PC-3 (cell line): ENCODE measurements around the gene SH3PXD2B. TPM values are rescaled to one million over a fixed set of nuclear protein-coding genes. Genes with fewer than 3 reads are reported as not detected.

ENCODE experiments used
- ATAC-seq: fragments of 200-7000 bp; cut with Tn5 transposase; 2 replicates; pipeline ENCODE4 v1.9.1; 2020; ENCODE audit warnings: mild to moderate bottlenecking, moderate library complexity
- BruUV-seq: library from RNA; stranded (reverse); fragments of 400-500 nt; replicated peaks from 2 replicates; lab custom pipeline; 2021; lab: Mats Ljungman, UMichigan
- CTCF ChIA-PET: fragments of 300-600 bp; sonication (Branson Sonifier 250); formaldehyde crosslinking; loops from one replicate; lab custom pipeline; 2022; ENCODE audit warnings: antibody characterized with exemption; lab: Charles Lee
- POLR2A ChIA-PET: fragments of 300-600 bp; sonication (Branson Sonifier 250); formaldehyde crosslinking; loops from one replicate; lab custom pipeline; 2022; ENCODE audit warnings: antibody characterized with exemption; ENCODE audit not compliant: unreplicated experiment; lab: Charles Lee
- DNase-seq: peaks from one replicate; pipeline ENCODE4 v3.0.0-alpha.2; 2015
- H2AFZ ChIP-seq: fragments of 300-600 bp; sonication (generic); 2 replicates; pipeline ENCODE4 v1.6.0; 2016; ENCODE audit warnings: antibody characterized with exemption, low read length
- H3F3A ChIP-seq: fragments of 300-600 bp; sonication (generic); one replicate; pipeline ENCODE4 v1.6.0; 2017; ENCODE audit warnings: antibody characterized with exemption, low read length, control low read depth, mild to moderate bottlenecking; ENCODE audit not compliant: unreplicated experiment
- H3K27ac ChIP-seq: fragments of 300-600 bp; sonication (generic); 2 replicates; pipeline ENCODE4 v1.5.1; 2016; ENCODE audit warnings: mild to moderate bottlenecking, low read length
- H3K27me3 ChIP-seq: fragments of 300-600 bp; sonication (generic); 2 replicates; pipeline ENCODE4 v1.6.1; 2016; ENCODE audit warnings: low read length, mixed read lengths
- H3K36me3 ChIP-seq: fragments of 300-600 bp; sonication (generic); 2 replicates; pipeline ENCODE4 v1.6.1; 2016; ENCODE audit warnings: low read depth, mixed run types, low read length, mixed read lengths
- H3K4me1 ChIP-seq: fragments of 300-600 bp; sonication (generic); 2 replicates; pipeline ENCODE4 v1.5.1; 2016; ENCODE audit warnings: low read length; ENCODE audit not compliant: insufficient read depth
- H3K4me2 ChIP-seq: fragments of 300-600 bp; sonication (generic); 2 replicates; pipeline ENCODE4 v1.6.0; 2016; ENCODE audit warnings: low read length
- H3K4me3 ChIP-seq: fragments of 300-600 bp; sonication (generic); 2 replicates; pipeline ENCODE4 v1.5.1; 2016; ENCODE audit warnings: mild to moderate bottlenecking, low read length, mixed read lengths
- H3K79me2 ChIP-seq: fragments of 300-600 bp; sonication (generic); 2 replicates; pipeline ENCODE4 v1.6.1; 2017; ENCODE audit warnings: low read length, mixed read lengths
- H3K9ac ChIP-seq: fragments of 300-600 bp; sonication (generic); 2 replicates; pipeline ENCODE4 v1.6.0; 2016; ENCODE audit warnings: mild to moderate bottlenecking, low read length
- H3K9me2 ChIP-seq: fragments of 300-600 bp; sonication (generic); replicated peaks from 2 replicates; pipeline ENCODE4 v1.6.1; 2016; ENCODE audit warnings: mixed run types, low read length, mixed read lengths
- H3K9me3 ChIP-seq: fragments of 300-600 bp; sonication (generic); 2 replicates; pipeline ENCODE4 v1.6.1; 2016; ENCODE audit warnings: low read length, mixed read lengths
- H4K20me1 ChIP-seq: fragments of 300-600 bp; sonication (generic); 2 replicates; pipeline ENCODE4 v1.6.1; 2016; ENCODE audit warnings: low read length, mixed read lengths
- EZH2 ChIP-seq: fragments of 300-600 bp; sonication (generic); IDR thresholded peaks from one replicate; pipeline ENCODE4 v1.6.1; 2017; ENCODE audit warnings: antibody characterized with exemption, mild to moderate bottlenecking, low read length; ENCODE audit not compliant: unreplicated experiment
- EZH2phosphoT487 ChIP-seq: fragments of 300-600 bp; sonication (generic); IDR thresholded peaks from 2 replicates; pipeline ENCODE4 v1.6.1; 2018; ENCODE audit warnings: mild to moderate bottlenecking, antibody characterized with exemption, low read length, borderline replicate concordance
- intact Hi-C: fragments of 100-400 bp; cut with micrococcal nuclease; formaldehyde crosslinking; loops from 2 replicates; pipeline ENCODE4 v1.9.0; 2023
- total RNA-seq: library from RNA; depleted of rRNA; stranded (reverse); fragments of >200 nt; gene quantifications from 2 replicates; pipeline ENCODE4 v1.2.3, GENCODE V29; 2014
- TF ChIP-seq, protein P1 (sequence below): fragments of 300-600 bp; sonication (generic); conservative IDR thresholded peaks from 2 replicates; pipeline ENCODE4 v1.5.1; 2017; ENCODE audit warnings: antibody characterized with exemption, low read depth, mild to moderate bottlenecking, low read length

Gene SH3PXD2B
- total RNA-seq, 1 experiment from 2014 or later: 9.8 TPM

DNA sequence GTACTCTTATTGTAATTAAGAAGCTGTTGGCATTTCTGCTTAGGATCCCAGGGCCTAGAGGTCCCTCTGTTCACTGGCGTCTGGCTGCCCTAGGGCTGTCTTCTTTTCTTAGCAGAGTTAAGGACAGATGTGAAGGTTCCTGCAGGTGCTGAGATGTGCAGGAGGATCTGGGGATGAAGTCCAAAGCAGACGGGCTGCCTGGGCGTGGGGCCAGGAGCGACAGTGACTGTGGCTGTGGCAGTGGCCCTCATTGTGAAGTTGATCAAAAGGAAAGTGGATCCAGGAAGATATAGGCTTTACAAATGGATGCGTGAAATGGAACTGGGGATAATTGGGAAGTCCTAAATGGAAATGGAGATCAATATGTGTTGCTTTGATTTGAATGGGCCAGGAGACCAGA is 19.1 kb upstream of the SH3PXD2B start:
- DNase-seq (no peak), ATAC-seq (no peak)
- ChIA-PET CTCF (interaction anchor here (0.6 kb wide), 1 partner anchor 334 kb away, joined by 9 read pairs; no protein-coding TSS in a partner anchor), POLR2A (no interaction called here)
- H3K4me1 ChIP-seq: no peaks in the 10 kb centered on the region
- H3K27ac ChIP-seq: no peak overlapping the region
- H4K20me1 ChIP-seq: no peaks in the 10 kb centered on the region
- no peaks in the 10 kb centered on the region for H3K36me3 ChIP-seq
- no peaks in the 10 kb centered on the region for H3K79me2 ChIP-seq
- H3K4me3 ChIP-seq: no peak overlapping the region
- H3K27me3 ChIP-seq: no peaks in the 10 kb centered on the region
- no peaks in the 10 kb centered on the region for H3F3A ChIP-seq
- TF ChIP-seq, protein P1, sequence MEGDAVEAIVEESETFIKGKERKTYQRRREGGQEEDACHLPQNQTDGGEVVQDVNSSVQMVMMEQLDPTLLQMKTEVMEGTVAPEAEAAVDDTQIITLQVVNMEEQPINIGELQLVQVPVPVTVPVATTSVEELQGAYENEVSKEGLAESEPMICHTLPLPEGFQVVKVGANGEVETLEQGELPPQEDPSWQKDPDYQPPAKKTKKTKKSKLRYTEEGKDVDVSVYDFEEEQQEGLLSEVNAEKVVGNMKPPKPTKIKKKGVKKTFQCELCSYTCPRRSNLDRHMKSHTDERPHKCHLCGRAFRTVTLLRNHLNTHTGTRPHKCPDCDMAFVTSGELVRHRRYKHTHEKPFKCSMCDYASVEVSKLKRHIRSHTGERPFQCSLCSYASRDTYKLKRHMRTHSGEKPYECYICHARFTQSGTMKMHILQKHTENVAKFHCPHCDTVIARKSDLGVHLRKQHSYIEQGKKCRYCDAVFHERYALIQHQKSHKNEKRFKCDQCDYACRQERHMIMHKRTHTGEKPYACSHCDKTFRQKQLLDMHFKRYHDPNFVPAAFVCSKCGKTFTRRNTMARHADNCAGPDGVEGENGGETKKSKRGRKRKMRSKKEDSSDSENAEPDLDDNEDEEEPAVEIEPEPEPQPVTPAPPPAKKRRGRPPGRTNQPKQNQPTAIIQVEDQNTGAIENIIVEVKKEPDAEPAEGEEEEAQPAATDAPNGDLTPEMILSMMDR: no peak
- TF ChIP-seq EZH2: no peak
- TF ChIP-seq EZH2phosphoT487: no peak
- H3K9me3 ChIP-seq: no peaks in the 10 kb centered on the region
- no peak overlapping the region for H3K4me2 ChIP-seq
- H3K9ac ChIP-seq: no peak overlapping the region
- no TSS peak for BruUV-seq
- H2AFZ ChIP-seq: no peak overlapping the region
- intact Hi-C loops: no loop called here
- no peaks in the 10 kb centered on the region for H3K9me2 ChIP-seq

DNA sequence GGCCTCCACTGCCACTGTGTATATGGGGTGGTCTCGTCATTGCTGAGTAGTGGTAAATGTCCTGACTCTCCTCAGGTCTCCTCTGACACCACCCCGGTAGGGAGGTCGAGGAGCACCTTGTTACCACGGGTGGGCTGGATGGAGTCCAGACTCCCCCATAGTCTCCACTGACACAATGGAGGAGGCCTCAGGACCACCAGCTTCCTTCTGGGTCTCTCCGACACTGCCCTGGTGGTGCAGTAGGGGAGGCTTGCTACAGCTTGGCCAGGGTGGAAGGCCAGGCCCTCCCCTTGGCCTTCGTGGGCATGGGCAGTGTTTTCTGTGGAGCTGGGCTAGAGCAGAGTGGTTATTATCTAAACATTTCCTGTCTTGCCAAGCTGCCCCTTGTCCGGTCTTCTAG is 15.4 kb upstream of the SH3PXD2B start:
- intact Hi-C loops: no loop called here
- Histone ChIP-seq H3K79me2 (no peaks in the 10 kb centered on the region), H3K27ac (no peak overlapping the region), H2AFZ (no peak overlapping the region), H3K27me3 (peaks cover 4% of the 10 kb centered on the region; the same call in 1 of the 2 replicates), H3K9me2 (no peaks in the 10 kb centered on the region), H3K4me1 (no peaks in the 10 kb centered on the region), H3K4me3 (no peak overlapping the region), H3K9ac (no peak overlapping the region), H3K36me3 (no peaks in the 10 kb centered on the region), H3K9me3 (no peaks in the 10 kb centered on the region), H3K4me2 (no peak overlapping the region), H4K20me1 (no peaks in the 10 kb centered on the region), H3F3A (no peaks in the 10 kb centered on the region)
- DNase-seq (no peak), ATAC-seq (no peak)
- CTCF ChIA-PET: no interaction called here
- TF ChIP-seq, protein P1: no peak
- TF ChIP-seq EZH2phosphoT487 (no peak), EZH2 (no peak)
- POLR2A ChIA-PET: no interaction called here
- no TSS peak for BruUV-seq

DNA sequence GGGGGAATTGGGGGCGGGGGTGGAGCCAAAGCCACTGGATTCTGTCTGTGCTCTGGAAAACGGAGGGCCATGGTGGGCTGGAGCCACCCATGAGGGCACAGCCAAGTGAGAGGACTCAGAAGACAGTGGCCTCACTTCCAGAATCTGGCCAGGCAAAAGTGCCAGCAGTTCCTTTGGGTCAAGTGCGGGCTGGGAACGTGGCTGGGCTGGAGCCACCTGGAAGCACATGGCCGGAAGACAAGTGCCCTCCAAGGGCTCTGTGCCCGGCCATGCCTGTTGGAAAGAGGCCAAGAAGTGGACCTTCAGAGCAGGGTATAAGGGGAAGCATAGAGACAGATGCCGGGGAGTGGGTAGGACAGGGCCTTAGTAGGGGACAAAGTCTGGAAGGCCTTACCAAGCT is 11.7 kb upstream of the SH3PXD2B start:
- Histone ChIP-seq H3K27me3 (peaks cover 4% of the 10 kb centered on the region; the same call in 1 of the 2 replicates), H3K36me3 (no peaks in the 10 kb centered on the region), H3F3A (no peaks in the 10 kb centered on the region), H3K9ac (no peak overlapping the region), H3K4me1 (no peaks in the 10 kb centered on the region), H3K9me2 (no peaks in the 10 kb centered on the region), H3K4me2 (no peak overlapping the region), H2AFZ (no peak overlapping the region), H3K4me3 (no peak overlapping the region), H3K79me2 (no peaks in the 10 kb centered on the region), H4K20me1 (no peaks in the 10 kb centered on the region), H3K27ac (no peak overlapping the region), H3K9me3 (no peaks in the 10 kb centered on the region)
- ChIA-PET POLR2A (no interaction called here), CTCF (no interaction called here)
- ATAC-seq: no peak
- BruUV-seq: no TSS peak
- no peak for DNase-seq
- TF ChIP-seq EZH2 (no peak), EZH2phosphoT487 (no peak)
- TF ChIP-seq, protein P1: no peak
- intact Hi-C loops: no loop called here
